BJ (cell line): ENCODE data around the gene POMGNT2. TPM values are rescaled to one million over a fixed set of nuclear protein-coding genes. Genes with fewer than 3 reads are reported as not detected.

Experiments
- CTCF ChIA-PET: fragments of 350-600 bp; formaldehyde crosslinking; extraction: SDS; loops from one replicate; lab custom pipeline; 2021; ENCODE audit warnings: antibody characterized with exemption, inconsistent platforms; lab: Yijun Ruan, JAX
- POLR2A ChIA-PET: fragments of 300-600 bp; sonication (Branson Sonifier 250); formaldehyde crosslinking; extraction: SDS; loops from one replicate; lab custom pipeline; 2021; ENCODE audit warnings: antibody characterized with exemption; lab: Charles Lee
- DNase-seq: peaks from one replicate; pipeline ENCODE4 v3.0.0-alpha.2; 2011; ENCODE audit warnings: low read depth
- H3K27me3 ChIP-seq: 2 replicates; pipeline ENCODE4 v1.6.0; 2011; ENCODE audit warnings: low read length; ENCODE audit not compliant: control insufficient read depth, insufficient read depth
- H3K36me3 ChIP-seq: 2 replicates; pipeline ENCODE4 v1.5.1; 2011; ENCODE audit warnings: low read length; ENCODE audit not compliant: control insufficient read depth, insufficient read depth
- H3K4me3 ChIP-seq: 2 replicates; pipeline ENCODE4 v1.5.1; 2011; ENCODE audit warnings: low read depth, mild to moderate bottlenecking, control low read depth, low read length
- CTCF ChIP-seq: IDR thresholded peaks from 2 replicates; pipeline ENCODE4 v1.5.1; 2011; ENCODE audit warnings: low read depth, mild to moderate bottlenecking, control low read depth, inconsistent platforms, low read length, moderate library complexity; ENCODE audit not compliant: insufficient read depth
- polyA plus RNA-seq: library from polyadenylated mRNA; depleted of rRNA; stranded (reverse); fragments of >200 nt; gene quantifications from 2 replicates; pipeline ENCODE4 v1.2.3, GENCODE V29; 2011

Gene POMGNT2
- polyA plus RNA-seq, 1 experiment: 20.0 TPM

GRCh38 chr3:43104039-43104438 is 1.8 kb downstream of the POMGNT2 start:
- ChIA-PET POLR2A (no interaction called here), CTCF (no interaction called here)
- TF ChIP-seq CTCF: no peak
- Histone ChIP-seq H3K4me3 (no peak overlapping the region), H3K27me3 (peaks cover under 1% of the 10 kb centered on the region; the same call in 1 of the 2 replicates), H3K36me3 (no peaks in the 10 kb centered on the region)
- DNase-seq: no peak

- TF ChIP-seq CTCF: no peak
- POLR2A ChIA-PET: no interaction called here
- CTCF ChIA-PET: interaction anchor here (1.1 kb wide), 1 partner anchor 53 kb away, joined by 3 read pairs; no protein-coding TSS in a partner anchor
These were observed 3.0 kb downstream of the POMGNT2 start for GRCh38 chr3:43102773-43103480.

GRCh38 chr3:43098761-43099160 is 7.1 kb downstream of the POMGNT2 start:
- POLR2A ChIA-PET: no interaction called here
- Histone ChIP-seq H3K4me3 (no peak overlapping the region), H3K27me3 (no peaks in the 10 kb centered on the region), H3K36me3 (no peaks in the 10 kb centered on the region)
- CTCF ChIA-PET: no interaction called here
- no peak for TF ChIP-seq CTCF
- DNase-seq: no peak

More at GRCh38 chr3:43102773-43103480, 3.0 kb downstream of the POMGNT2 start:
- no peaks in the 10 kb centered on the region for H3K36me3 ChIP-seq
- H3K4me3 ChIP-seq: no peak overlapping the region
- DNase-seq: no peak
- H3K27me3 ChIP-seq: no peaks in the 10 kb centered on the region

GRCh38 chr3:43097400-43098080 is 8.3 kb downstream of the POMGNT2 start:
- Histone ChIP-seq H3K27me3 (no peaks in the 10 kb centered on the region), H3K4me3 (no peak overlapping the region), H3K36me3 (no peaks in the 10 kb centered on the region)
- no peak for DNase-seq
- CTCF ChIA-PET: interaction anchor here (0.7 to 2.3 kb wide), 4 partner anchors 8 to 136 kb away, joined by 3 to 6 read pairs (median 4); no protein-coding TSS in a partner anchor
- TF ChIP-seq CTCF: no peak
- POLR2A ChIA-PET: no interaction called here

- H3K4me3 ChIP-seq: no peak overlapping the region
- no peak for TF ChIP-seq CTCF
- no peaks in the 10 kb centered on the region for H3K36me3 ChIP-seq
- no peaks in the 10 kb centered on the region for H3K27me3 ChIP-seq
- no peak for DNase-seq
- ChIA-PET POLR2A (no interaction called here), CTCF (interaction anchor here (0.7 to 2.3 kb wide), 4 partner anchors 8 to 135 kb away, joined by 3 to 6 read pairs (median 4); no protein-coding TSS in a partner anchor)
These were observed 9.1 kb downstream of the POMGNT2 start for GRCh38 chr3:43096761-43097160.
